HAP-1 (cell line): ENCODE results near the gene CDK12.
"Not testable (repeated sequence)": the region's sequence is repeated elsewhere in the genome, so short reads cannot be mapped to it uniquely, and the experiment has no call there.

Experiments used
- DNase-seq, 2 experiments: peaks; one replicate each; pipeline ENCODE4 v3.0.0-alpha.2; 2016 to 2020; ENCODE audit warnings: low spot score in 2 of 2
- H3K27me3 ChIP-seq: fragments of 250-450 bp; sonication (Bioruptor Pico); 2 replicates; pipeline ENCODE4 v1.5.1; 2020; ENCODE audit warnings: low read depth, mild to moderate bottlenecking, moderate library complexity
- H3K36me3 ChIP-seq: fragments of 250-450 bp; sonication (Bioruptor Pico); replicated peaks from 2 replicates; pipeline ENCODE4 v1.5.1; 2020; ENCODE audit warnings: mild to moderate bottlenecking
- H3K4me1 ChIP-seq: fragments of 250-450 bp; sonication (Bioruptor Pico); 2 replicates; pipeline ENCODE4 v1.5.1; 2020; ENCODE audit warnings: mild to moderate bottlenecking
- H3K4me3 ChIP-seq: fragments of 250-450 bp; sonication (Bioruptor Pico); 2 replicates; pipeline ENCODE4 v1.5.1; 2020; ENCODE audit warnings: mild to moderate bottlenecking, moderate library complexity
- H3K9me3 ChIP-seq: fragments of 250-450 bp; sonication (Bioruptor Pico); 2 replicates; pipeline ENCODE4 v1.5.1; 2020; ENCODE audit warnings: mild to moderate bottlenecking, moderate library complexity
- in situ Hi-C: fragments of 300-500 bp; cut with MboI; formaldehyde crosslinking; loops from 3 replicates; pipeline ENCODE4 v1.14.3; 2020; ENCODE audit warnings: low sequenced_read_pairs, inconsistent platforms, mixed read lengths

CDK12 gene

DNA sequence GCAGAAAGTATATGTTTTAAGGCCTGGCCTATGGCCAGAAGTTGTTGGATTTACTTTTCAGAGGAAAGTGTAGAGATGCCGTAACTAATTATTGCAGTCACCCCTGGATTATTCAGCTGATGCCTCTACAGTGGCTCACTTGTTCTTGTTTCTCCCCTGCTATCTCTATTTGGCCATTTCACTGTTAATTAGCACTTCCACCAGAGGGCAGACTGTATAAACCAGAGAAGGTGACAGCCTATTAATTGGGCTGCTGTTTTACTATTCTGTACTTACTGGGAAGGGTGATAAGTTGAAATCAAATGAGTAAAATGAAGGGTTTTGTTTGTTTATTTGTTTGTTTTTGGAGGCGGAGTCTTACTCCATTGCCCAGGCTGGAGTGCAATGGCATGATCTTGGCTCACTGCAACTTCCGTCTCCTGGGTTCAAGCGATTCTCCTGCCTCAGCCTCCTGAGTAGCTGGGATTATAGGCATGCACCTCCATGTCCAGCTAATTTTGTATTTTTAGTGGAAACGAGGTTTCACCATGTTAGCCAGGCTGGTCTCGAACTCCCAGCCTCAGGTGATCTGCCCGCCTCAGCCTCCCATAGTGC is 66.0 kb downstream of the CDK12 start:
- H3K4me3 ChIP-seq, result no peak overlapping the region
- H3K4me1 ChIP-seq, result no peaks in the 10 kb centered on the region
- in situ Hi-C loops, result no loop called here
- H3K36me3 ChIP-seq, result peaks cover 75% of the 10 kb centered on the region
- H3K9me3 ChIP-seq, result no peaks in the 10 kb centered on the region
- no peak for DNase-seq
- H3K27me3 ChIP-seq, result no peaks in the 10 kb centered on the region

DNA sequence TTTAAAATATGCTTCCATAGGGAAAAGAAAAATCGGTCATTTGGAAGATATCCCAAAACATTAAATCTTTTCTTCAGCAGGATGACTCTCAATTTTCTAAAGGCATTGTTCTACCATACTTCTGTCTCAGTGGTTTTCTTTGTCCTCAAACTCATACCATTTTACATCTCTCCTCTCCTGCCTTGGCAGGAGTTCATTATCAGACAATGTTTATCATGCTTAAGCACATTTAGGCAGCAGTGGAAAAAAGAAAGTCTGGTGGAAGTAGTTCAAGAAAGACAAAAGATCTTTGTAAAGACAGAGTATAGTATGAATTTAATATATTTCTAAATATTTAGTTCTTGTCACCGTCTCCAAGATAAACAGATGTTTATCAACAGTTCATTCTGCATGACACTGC is 68.2 kb downstream of the CDK12 start:
- Histone ChIP-seq H3K36me3 (peaks cover 53% of the 10 kb centered on the region), H3K4me3 (no peak overlapping the region), H3K27me3 (no peaks in the 10 kb centered on the region), H3K9me3 (no peaks in the 10 kb centered on the region), H3K4me1 (no peaks in the 10 kb centered on the region)
- DNase-seq, result no peak
- in situ Hi-C loops, result no loop called here

DNA sequence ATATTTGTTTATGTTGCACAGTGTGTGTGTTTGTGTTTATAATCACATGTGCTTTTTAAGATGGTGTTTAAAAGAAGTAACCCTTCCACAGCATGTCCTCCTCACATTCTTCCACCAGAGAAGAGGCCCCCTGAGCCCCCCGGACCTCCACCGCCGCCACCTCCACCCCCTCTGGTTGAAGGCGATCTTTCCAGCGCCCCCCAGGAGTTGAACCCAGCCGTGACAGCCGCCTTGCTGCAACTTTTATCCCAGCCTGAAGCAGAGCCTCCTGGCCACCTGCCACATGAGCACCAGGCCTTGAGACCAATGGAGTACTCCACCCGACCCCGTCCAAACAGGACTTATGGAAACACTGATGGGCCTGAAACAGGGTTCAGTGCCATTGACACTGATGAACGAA is 69.2 kb downstream of the CDK12 start:
- no peaks in the 10 kb centered on the region for H3K27me3 ChIP-seq
- in situ Hi-C loops, result no loop called here
- H3K4me3 ChIP-seq, result no peak overlapping the region
- H3K36me3 ChIP-seq, result peaks cover 43% of the 10 kb centered on the region
- DNase-seq, result no peak
- H3K9me3 ChIP-seq, result no peaks in the 10 kb centered on the region
- H3K4me1 ChIP-seq, result no peaks in the 10 kb centered on the region

DNA sequence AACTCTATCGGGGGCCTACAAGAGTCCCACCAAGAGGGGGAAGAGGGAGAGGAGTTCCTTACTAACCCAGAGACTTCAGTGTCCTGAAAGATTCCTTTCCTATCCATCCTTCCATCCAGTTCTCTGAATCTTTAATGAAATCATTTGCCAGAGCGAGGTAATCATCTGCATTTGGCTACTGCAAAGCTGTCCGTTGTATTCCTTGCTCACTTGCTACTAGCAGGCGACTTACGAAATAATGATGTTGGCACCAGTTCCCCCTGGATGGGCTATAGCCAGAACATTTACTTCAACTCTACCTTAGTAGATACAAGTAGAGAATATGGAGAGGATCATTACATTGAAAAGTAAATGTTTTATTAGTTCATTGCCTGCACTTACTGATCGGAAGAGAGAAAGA is 70.0 kb downstream of the CDK12 start:
- in situ Hi-C loops, result no loop called here

DNA sequence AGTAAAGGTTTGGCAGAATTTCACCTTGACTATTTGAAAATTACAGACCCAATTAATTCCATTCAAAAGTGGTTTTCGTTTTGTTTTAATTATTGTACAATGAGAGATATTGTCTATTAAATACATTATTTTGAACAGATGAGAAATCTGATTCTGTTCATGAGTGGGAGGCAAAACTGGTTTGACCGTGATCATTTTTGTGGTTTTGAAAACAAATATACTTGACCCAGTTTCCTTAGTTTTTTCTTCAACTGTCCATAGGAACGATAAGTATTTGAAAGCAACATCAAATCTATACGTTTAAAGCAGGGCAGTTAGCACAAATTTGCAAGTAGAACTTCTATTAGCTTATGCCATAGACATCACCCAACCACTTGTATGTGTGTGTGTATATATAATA is 72.6 kb downstream of the CDK12 start:
- no peaks in the 10 kb centered on the region for H3K27me3 ChIP-seq
- H3K4me3 ChIP-seq, result no peak overlapping the region
- peaks cover 16% of the 10 kb centered on the region for H3K36me3 ChIP-seq
- DNase-seq, result no peak
- H3K4me1 ChIP-seq, result no peaks in the 10 kb centered on the region
- in situ Hi-C loops, result no loop called here
- no peaks in the 10 kb centered on the region for H3K9me3 ChIP-seq

More for the DNA sequence above, 70.0 kb downstream of the CDK12 start:
- H3K4me1 ChIP-seq, result no peaks in the 10 kb centered on the region
- peaks cover 35% of the 10 kb centered on the region for H3K36me3 ChIP-seq
- H3K27me3 ChIP-seq, result no peaks in the 10 kb centered on the region
- H3K9me3 ChIP-seq, result no peaks in the 10 kb centered on the region
- no peak overlapping the region for H3K4me3 ChIP-seq
- no peak for DNase-seq

DNA sequence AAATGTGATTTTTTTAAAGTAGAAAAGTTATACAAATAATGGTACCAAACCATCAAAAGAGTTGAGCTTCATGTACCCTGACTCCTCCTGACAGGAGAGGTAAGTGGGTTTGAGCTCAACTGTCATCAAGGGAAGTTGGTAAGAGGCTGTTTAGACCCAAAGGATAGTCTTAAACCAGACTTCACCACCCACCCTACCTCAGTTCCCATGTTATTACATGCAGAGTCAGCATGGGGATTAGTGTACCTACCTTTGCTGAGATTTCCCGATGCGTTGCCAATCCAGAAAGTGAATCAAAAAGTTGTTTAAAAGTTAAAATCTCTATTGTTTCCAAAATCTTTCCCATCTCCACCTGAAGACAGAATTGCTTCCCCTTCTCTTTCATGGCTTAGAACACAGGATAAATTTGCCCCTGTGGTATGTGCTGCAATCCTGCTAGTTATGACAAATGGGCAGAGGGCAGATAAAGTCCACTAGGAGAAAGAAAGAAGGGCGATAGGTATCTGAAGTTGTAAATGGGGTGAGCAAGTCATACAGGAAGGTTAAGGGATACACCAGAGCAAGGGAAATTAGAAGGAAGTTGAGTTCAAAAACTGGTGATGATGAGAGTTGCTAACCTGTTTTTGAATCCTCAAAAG is 73.6 kb downstream of the CDK12 start:
- no peak overlapping the region for H3K4me3 ChIP-seq
- H3K27me3 ChIP-seq, result no peaks in the 10 kb centered on the region
- no peaks in the 10 kb centered on the region for H3K9me3 ChIP-seq
- no peak for DNase-seq
- no peaks in the 10 kb centered on the region for H3K4me1 ChIP-seq
- H3K36me3 ChIP-seq, result peaks cover 16% of the 10 kb centered on the region
- in situ Hi-C loops, result no loop called here

DNA sequence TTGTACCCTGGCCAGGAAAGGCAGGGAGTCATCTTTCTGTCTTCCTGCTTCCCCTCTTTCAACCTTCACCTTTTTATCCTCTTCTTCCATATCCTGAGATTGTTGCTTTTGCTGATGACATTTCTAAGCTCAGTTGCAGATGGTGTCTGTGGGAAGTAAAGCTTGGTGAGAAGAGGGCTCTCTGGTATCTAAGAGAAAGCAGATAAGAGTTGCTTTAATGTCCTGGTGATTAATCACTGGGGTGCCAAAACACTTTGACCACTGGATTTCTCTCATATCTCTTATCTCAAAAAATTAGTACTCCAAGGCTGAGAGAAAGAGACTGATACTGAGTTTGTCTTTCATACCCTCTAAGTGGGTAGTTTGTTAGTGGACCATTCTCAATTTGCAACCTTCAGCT is 75.2 kb downstream of the CDK12 start:
- Histone ChIP-seq H3K4me1 (no peaks in the 10 kb centered on the region), H3K27me3 (no peaks in the 10 kb centered on the region), H3K36me3 (peaks cover 3% of the 10 kb centered on the region), H3K4me3 (no peak overlapping the region), H3K9me3 (no peaks in the 10 kb centered on the region)
- in situ Hi-C loops, result no loop called here
- no peak for DNase-seq

DNA sequence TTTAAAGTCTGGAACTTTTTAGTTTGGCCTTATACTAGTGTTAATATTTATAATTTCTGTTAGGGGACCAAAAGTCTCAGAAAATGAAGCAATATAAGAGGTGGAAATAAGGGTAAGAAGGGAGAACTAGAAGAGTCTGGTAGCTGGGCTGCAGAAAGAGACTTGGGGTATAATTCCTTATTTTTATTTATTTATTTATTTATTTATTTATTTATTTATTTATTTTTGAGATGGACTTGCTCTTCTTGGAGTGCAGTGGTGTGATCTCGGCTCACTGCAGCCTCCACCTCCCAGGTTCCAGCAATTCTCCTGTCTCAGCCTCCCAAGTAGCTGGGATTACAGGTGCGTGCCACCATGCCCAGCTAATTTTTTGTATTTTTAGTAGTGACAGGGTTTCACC is 76.1 kb downstream of the CDK12 start:
- H3K36me3 ChIP-seq, H3K4me3 ChIP-seq, H3K9me3 ChIP-seq, H3K27me3 ChIP-seq, DNase-seq, in situ Hi-C loops, H3K4me1 ChIP-seq: not testable (repeated sequence)

DNA sequence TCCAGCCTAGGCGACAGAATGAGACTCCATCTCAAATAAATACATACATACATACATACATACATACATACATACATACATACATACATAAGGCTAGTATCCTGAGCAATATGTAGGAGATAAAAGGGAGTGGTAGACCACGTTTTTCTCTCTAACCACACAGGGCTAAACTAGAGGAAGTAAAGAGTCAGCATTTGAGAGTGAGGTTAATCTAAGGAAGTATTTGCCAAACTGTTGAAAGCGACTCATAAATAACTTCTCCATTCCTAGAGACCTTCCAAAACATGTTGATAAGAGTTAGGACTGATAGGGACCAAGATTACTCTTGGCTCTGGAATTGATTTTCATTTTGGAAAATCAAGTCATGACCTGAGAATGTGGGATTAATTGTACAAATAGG is 77.6 kb downstream of the CDK12 start:
- DNase-seq, result no peak
- no peaks in the 10 kb centered on the region for H3K4me1 ChIP-seq
- in situ Hi-C loops, result no loop called here
- no peaks in the 10 kb centered on the region for H3K27me3 ChIP-seq
- H3K4me3 ChIP-seq, result no peak overlapping the region
- H3K9me3 ChIP-seq, result no peaks in the 10 kb centered on the region
- H3K36me3 ChIP-seq, result no peaks in the 10 kb centered on the region

DNA sequence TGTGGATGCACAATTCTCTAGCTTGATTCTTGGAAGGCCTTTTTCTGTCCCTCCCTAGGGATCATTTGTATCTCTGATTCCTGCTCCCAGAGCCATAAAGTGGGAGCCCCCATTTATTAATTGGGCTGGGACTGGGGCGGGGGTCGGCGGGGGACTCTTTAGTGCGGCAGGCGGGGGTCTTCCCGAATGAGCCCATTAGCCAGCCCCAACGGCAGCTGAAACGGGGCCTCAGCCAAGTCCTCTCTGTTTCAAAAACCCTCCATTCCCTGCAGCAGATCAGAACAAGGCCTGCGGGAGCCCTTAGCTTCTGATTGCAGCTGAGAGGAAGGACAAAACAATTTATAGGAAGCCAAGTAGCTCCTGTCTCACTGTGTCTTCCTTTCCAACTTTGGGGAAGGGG is 79.3 kb downstream of the CDK12 start:
- Histone ChIP-seq H3K9me3 (no peaks in the 10 kb centered on the region), H3K4me1 (no peaks in the 10 kb centered on the region), H3K36me3 (no peaks in the 10 kb centered on the region), H3K4me3 (no peak overlapping the region), H3K27me3 (no peaks in the 10 kb centered on the region)
- in situ Hi-C loops, result loop anchor here (5.0 kb wide), 1 partner anchor 82 kb away; no protein-coding TSS in a partner anchor
- no peak for DNase-seq

DNA sequence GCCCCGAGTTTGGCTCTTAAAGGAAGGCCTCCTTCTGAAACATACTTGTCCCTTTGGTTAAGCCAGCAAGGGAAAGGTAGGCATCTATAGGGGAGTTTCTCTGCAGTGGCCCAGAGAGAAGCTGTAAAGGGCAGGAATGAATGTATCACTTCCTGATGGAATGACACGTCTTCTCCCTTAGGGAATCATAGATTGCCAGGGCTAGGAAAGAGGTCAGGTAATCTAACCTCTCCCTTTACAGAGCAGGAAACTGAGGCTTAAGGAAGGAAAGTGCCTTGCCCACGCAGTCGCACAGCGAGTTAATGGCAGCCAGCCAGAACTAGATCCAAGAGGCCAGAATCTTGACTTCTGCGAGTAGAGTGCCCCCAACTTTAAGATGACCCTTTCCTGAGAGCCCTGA is 80.4 kb downstream of the CDK12 start:
- Histone ChIP-seq H3K27me3 (no peaks in the 10 kb centered on the region), H3K9me3 (no peaks in the 10 kb centered on the region), H3K4me1 (no peaks in the 10 kb centered on the region), H3K36me3 (0 out of 2 replicates have a peak, but pooled peaks cover 1% of the 10 kb centered on the region), H3K4me3 (no peak overlapping the region)
- DNase-seq, result no peak
- in situ Hi-C loops, result loop anchor here (5.0 kb wide), 1 partner anchor 81 kb away; no protein-coding TSS in a partner anchor

DNA sequence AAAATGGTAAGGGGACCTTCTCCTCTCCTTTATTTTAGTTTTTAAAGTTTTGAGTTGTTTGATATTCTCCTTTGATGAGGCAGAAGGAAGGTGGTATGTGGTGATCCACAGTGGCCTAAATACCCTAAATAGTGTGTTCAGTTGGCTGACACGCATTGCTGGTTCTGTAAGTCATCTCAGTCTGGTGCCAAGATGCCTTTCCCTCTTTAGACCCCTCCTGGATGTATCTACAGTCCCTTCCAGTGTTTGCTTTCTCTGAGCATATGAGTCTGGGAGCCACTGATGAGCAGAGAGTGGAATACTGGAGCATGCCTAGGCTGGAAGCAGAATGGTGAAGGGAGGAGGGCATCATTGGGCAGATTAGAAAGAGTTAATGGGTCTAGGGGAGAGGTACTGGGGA is 81.9 kb downstream of the CDK12 start:
- Histone ChIP-seq H3K9me3 (no peaks in the 10 kb centered on the region), H3K4me3 (no peak overlapping the region), H3K27me3 (no peaks in the 10 kb centered on the region), H3K4me1 (no peaks in the 10 kb centered on the region), H3K36me3 (0 out of 2 replicates have a peak, but pooled peaks cover 7% of the 10 kb centered on the region)
- in situ Hi-C loops, result loop anchor here (5.0 kb wide), 1 partner anchor 79 kb away; no protein-coding TSS in a partner anchor
- no peak for DNase-seq

DNA sequence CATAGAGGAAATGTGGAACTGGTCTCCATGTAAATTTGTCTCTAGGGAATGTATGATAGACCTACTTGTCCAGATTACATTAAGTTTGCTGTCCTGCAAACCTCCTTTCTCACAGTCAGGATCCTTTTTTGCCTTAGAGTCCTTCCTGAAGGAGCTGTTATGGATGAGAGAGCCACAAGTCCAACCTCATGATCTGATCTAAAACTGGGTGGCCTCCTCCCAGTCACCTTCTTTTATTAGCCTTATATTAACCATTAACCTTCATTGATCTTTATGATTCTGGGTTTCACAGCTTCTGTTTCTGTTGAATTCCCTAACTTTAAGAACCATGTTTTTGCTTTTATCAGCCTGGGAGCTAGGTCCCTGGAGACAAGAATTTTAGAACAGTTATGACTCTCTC is 82.4 kb downstream of the CDK12 start:
- 0 out of 2 replicates have a peak, but pooled peaks cover 10% of the 10 kb centered on the region for H3K36me3 ChIP-seq
- in situ Hi-C loops, result loop anchor here (5.0 kb wide), 1 partner anchor 79 kb away; no protein-coding TSS in a partner anchor
- H3K4me3 ChIP-seq, result no peak overlapping the region
- H3K4me1 ChIP-seq, result no peaks in the 10 kb centered on the region
- no peaks in the 10 kb centered on the region for H3K27me3 ChIP-seq
- H3K9me3 ChIP-seq, result no peaks in the 10 kb centered on the region
- no peak for DNase-seq

DNA sequence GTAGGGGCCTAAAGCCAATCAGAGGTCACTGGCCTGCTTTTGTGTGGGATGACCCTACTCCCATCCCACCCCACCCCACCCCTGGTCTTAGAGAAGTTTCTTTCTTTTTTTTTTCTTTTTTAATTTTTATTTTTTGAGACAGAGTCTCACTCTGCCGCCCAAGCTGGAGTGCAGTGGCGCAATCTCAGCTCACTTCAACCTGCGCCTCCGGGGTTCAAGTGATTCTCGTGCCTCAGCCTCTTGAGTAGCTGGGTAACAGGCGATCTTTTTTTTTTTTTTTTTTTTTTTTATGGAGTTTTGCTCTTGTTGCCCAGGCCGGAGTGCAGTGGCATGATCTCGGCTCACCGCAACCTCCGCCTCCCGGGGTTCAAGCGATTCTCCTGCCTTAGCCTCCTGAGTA is 83.1 kb downstream of the CDK12 start:
- not testable (repeated sequence) for H3K4me1 ChIP-seq, H3K4me3 ChIP-seq, DNase-seq, H3K9me3 ChIP-seq, H3K27me3 ChIP-seq
- in situ Hi-C loops, result loop anchor here (5.0 kb wide), 1 partner anchor 78 kb away; no protein-coding TSS in a partner anchor
- peaks cover 12% of the 10 kb centered on the region; the same call in 1 of the 2 replicates for H3K36me3 ChIP-seq
